Endothelial cell of umbilical vein (primary cell): Measurements from ENCODE around the gene ADGRB2. TPM values are rescaled to one million over a fixed set of nuclear protein-coding genes. Genes with fewer than 3 reads are reported as not detected.
A peak's percentile ranks its signal among the peaks of the same experiment; 100 is the strongest.

Source experiments
- BruUV-seq: library from RNA; stranded (reverse); fragments of 400-500 nt; replicated peaks from 2 replicates; lab custom pipeline; 2021; lab: Mats Ljungman, UMichigan
- CTCF ChIA-PET: fragments of 300-600, 350-600 bp; sonication (Branson Sonifier 250); formaldehyde crosslinking; loops from one replicate; lab custom pipeline; 2021; ENCODE audit warnings: antibody characterized with exemption, inconsistent platforms; lab: Charles Lee
- POLR2A ChIA-PET: fragments of 300-600, 350-600 bp; sonication (Branson Sonifier 250); formaldehyde crosslinking; loops from one replicate; lab custom pipeline; 2021; ENCODE audit warnings: antibody characterized with exemption, inconsistent platforms; lab: Charles Lee
- DNase-seq: peaks from one replicate; pipeline ENCODE4 v3.0.0-alpha.2; 2011; ENCODE audit warnings: low read depth, low spot score
- FAIRE-seq: peaks from 2 replicates; lab custom pipeline; 2011; peaks lifted over from hg19 to GRCh38; lab: Jason Lieb, UNC
- H2AFZ ChIP-seq: 2 replicates; pipeline ENCODE4 v1.6.0; 2012; ENCODE audit warnings: low read depth, low read length, control low read depth, inconsistent platforms
- H3K27ac ChIP-seq: 2 replicates; pipeline ENCODE4 v1.5.1; 2011; ENCODE audit warnings: low read depth, mild to moderate bottlenecking, control low read depth, low read length, moderate library complexity; ENCODE audit not compliant: insufficient read depth
- H3K27me3 ChIP-seq, 2 experiments: 2 replicates each; pipeline versions ENCODE4 v1.6.0 to v1.6.1; 2011; ENCODE audit warnings: low read length in 2 of 2, mixed read lengths in 1 of 2; ENCODE audit not compliant: control insufficient read depth in 2 of 2, insufficient read depth in 2 of 2
- H3K36me3 ChIP-seq, 2 experiments: 2 replicates in 1 of 2; 3 replicates in 1 of 2; pipeline ENCODE4 v1.5.1; 2011; ENCODE audit warnings: low read length in 2 of 2, mild to moderate bottlenecking in 1 of 2, moderate library complexity in 1 of 2; ENCODE audit not compliant: control insufficient read depth in 2 of 2, insufficient read depth in 2 of 2; ENCODE audit errors: extremely low read depth in 1 of 2
- H3K4me1 ChIP-seq: 3 replicates; pipeline ENCODE4 v1.5.1; 2011; ENCODE audit warnings: mild to moderate bottlenecking, low read length; ENCODE audit not compliant: control insufficient read depth, insufficient read depth; ENCODE audit errors: extremely low read depth
- H3K4me2 ChIP-seq: 2 replicates; pipeline ENCODE4 v1.6.1; 2011; ENCODE audit warnings: low read length, control low read depth, mixed read lengths; ENCODE audit not compliant: insufficient read depth
- H3K4me3 ChIP-seq, 3 experiments: fragments of 200-600 bp in 1 of 3; sonication (generic), shearing (Covaris generic) in 1 of 3; replicated peaks in 1 of 3; 2 replicates each; pipeline ENCODE4 v1.5.1; 2011 to 2016; ENCODE audit warnings: control low read depth in 3 of 3, low read length in 3 of 3, mild to moderate bottlenecking in 2 of 3, inconsistent platforms in 1 of 3, low read depth in 1 of 3, moderate library complexity in 1 of 3; ENCODE audit not compliant: insufficient read depth in 1 of 3
- H3K79me2 ChIP-seq: 2 replicates; pipeline ENCODE4 v1.6.0; 2012; ENCODE audit warnings: low read length, inconsistent platforms; ENCODE audit not compliant: control insufficient read depth, insufficient read depth
- H3K9ac ChIP-seq: replicated peaks from 2 replicates; pipeline ENCODE3; 2011; ENCODE audit warnings: low read length, control low read depth; ENCODE audit not compliant: insufficient read depth; ENCODE audit errors: extremely low read depth
- H3K9me1 ChIP-seq: replicated peaks from 3 replicates; pipeline ENCODE4 v1.6.0; 2011; ENCODE audit warnings: mild to moderate bottlenecking, low read length; ENCODE audit not compliant: control insufficient read depth, insufficient read depth; ENCODE audit errors: extremely low read depth
- H3K9me3 ChIP-seq: replicated peaks from 2 replicates; pipeline ENCODE4 v1.5.1; 2012; ENCODE audit warnings: low read length, inconsistent platforms; ENCODE audit not compliant: control insufficient read depth, insufficient read depth
- H4K20me1 ChIP-seq: replicated peaks from 2 replicates; pipeline ENCODE3; 2011; ENCODE audit warnings: mild to moderate bottlenecking, low read length; ENCODE audit not compliant: control insufficient read depth, insufficient read depth; ENCODE audit errors: extremely low read depth
- EZH2 ChIP-seq: IDR thresholded peaks from 2 replicates; pipeline ENCODE4 v1.6.1; 2012; ENCODE audit warnings: borderline replicate concordance, low read depth, mild to moderate bottlenecking, moderate library complexity, low read length, inconsistent platforms; ENCODE audit not compliant: severe bottlenecking
- FOS ChIP-seq: IDR thresholded peaks from 2 replicates; pipeline ENCODE4 v1.6.1; 2011; ENCODE audit warnings: mild to moderate bottlenecking, low read length, moderate library complexity, borderline replicate concordance; ENCODE audit not compliant: insufficient read depth
- GATA2 ChIP-seq: IDR thresholded peaks from 2 replicates; pipeline ENCODE4 v1.7.0; 2011; ENCODE audit warnings: low read depth, mild to moderate bottlenecking, moderate library complexity, mixed read lengths, low read length; ENCODE audit not compliant: insufficient read length, insufficient read depth
- JUN ChIP-seq: IDR thresholded peaks from 2 replicates; pipeline ENCODE4 v1.6.1; 2011; ENCODE audit warnings: borderline replicate concordance, low read depth; ENCODE audit not compliant: insufficient read length, insufficient read depth
- MYC ChIP-seq: IDR thresholded peaks from one replicate; pipeline ENCODE4 v1.6.1; 2011; ENCODE audit warnings: mild to moderate bottlenecking, low read depth, low read length
- POLR2A ChIP-seq: IDR thresholded peaks from 2 replicates; pipeline ENCODE4 v1.6.1; 2012; ENCODE audit warnings: low read depth, mild to moderate bottlenecking, control low read depth, low read length
- POLR2AphosphoS5 ChIP-seq: IDR thresholded peaks from 2 replicates; pipeline ENCODE4 v1.6.1; 2012; ENCODE audit warnings: low read depth, mild to moderate bottlenecking, control low read depth, low read length, moderate library complexity; ENCODE audit not compliant: insufficient read depth
- dilution Hi-C: fragments of 300-500 bp; cut with MboI; formaldehyde crosslinking; loops from one replicate; pipeline ENCODE4 v1.15.0; 2019; ENCODE audit warnings: low sequenced_read_pairs; ENCODE audit not compliant: extremely low pct_ligation_motif_present
- intact Hi-C: fragments of 100-400 bp; cut with micrococcal nuclease; formaldehyde crosslinking; loops from one replicate; pipeline ENCODE4 v1.10.0; 2022
- polyA plus RNA-seq, 4 experiments: library from polyadenylated mRNA; depleted of rRNA in 3 of 4; stranded (reverse) in 3 of 4; unstranded in 1 of 4; fragments of >200 nt; gene quantifications; 2 replicates each; pipeline versions ENCODE4 v1.2.1 to v1.2.3, GENCODE V29; 2011 to 2012; ENCODE audit warnings: missing spikeins in 1 of 4
- total RNA-seq: library from RNA; stranded (reverse); gene quantifications from 2 replicates; pipeline ENCODE4 v1.2.3, GENCODE V29; 2021
- TF ChIP-seq, protein P1 (sequence below), 2 donors: IDR thresholded peaks; 1 replicate in 1 of 2; 2 replicates in 1 of 2; pipeline ENCODE4 v1.5.1; 2011; ENCODE audit warnings: low read length in 2 of 2, mild to moderate bottlenecking in 2 of 2, moderate library complexity in 2 of 2, control low read depth in 1 of 2, inconsistent platforms in 1 of 2, low read depth in 1 of 2; ENCODE audit not compliant: insufficient read depth in 1 of 2; ENCODE audit errors: extremely low read depth in 1 of 2
- TF ChIP-seq, protein P2 (sequence below): IDR thresholded peaks from 2 replicates; pipeline ENCODE4 v1.6.1; 2011; ENCODE audit not compliant: insufficient read depth, insufficient read length

The ADGRB2 gene
- total and polyA plus RNA-seq, 2 donors (not counting 3 experiments of a cell fraction or from before 2014, with no cell fraction given): 1.3 to 1.5 TPM

DNA sequence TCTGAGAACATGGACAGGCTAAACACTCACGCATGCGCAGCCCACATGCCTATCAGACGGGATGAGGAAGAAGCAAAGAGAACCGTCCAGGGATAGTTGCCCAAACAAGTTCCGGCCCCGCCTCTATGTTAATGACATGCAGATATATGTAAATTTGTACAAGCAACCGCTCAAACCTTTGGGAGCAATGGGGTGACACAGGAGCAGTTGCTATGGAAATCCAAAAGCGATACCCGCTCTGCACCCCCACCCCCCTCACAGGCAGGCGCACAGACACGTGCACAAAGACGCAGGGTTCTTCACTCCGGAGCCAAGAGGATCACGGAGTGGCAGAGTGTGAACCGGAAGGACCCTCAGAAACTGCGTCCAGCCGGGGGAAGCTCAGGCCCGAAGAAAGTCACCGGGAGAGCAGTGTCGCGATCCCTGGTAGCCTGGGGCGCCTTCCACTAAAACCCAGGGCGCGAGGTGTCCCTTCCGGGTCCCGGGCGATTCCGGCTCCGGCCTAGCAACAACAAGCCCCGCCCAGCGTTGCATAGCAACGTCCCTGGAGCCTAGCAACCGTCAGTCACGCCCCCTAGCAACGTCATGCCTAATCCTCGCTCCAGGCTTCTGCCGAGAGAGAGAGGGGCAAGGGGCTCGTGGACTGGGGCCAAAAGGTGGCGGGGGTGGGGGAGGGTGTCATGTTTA, 24.1 kb upstream of the ADGRB2 start:
- intact Hi-C loops: loop anchor here (1.0 to 10.0 kb wide), 5 partner anchors 26 to 605 kb away; no protein-coding TSS in a partner anchor
- Histone ChIP-seq H3K36me3 (no peaks in the 10 kb centered on the region), H3K9me1 (no peaks in the 10 kb centered on the region), H3K27ac (peak overlapping the region; percentile 32), H3K4me3 (peak overlapping the region; percentile 4 to 78 (median 55)), H4K20me1 (no peaks in the 10 kb centered on the region), H3K27me3 (no peaks in the 10 kb centered on the region), H3K4me1 (peaks cover 4% of the 10 kb centered on the region), H2AFZ (peak overlapping the region; percentile 72), H3K9ac (peak overlapping the region; percentile 63), H3K9me3 (no peaks in the 10 kb centered on the region), H3K4me2 (peak overlapping the region; percentile 70), H3K79me2 (no peaks in the 10 kb centered on the region)
- TSS peak; percentile 65 for BruUV-seq
- ChIA-PET POLR2A (interaction anchor here (0.9 to 1.2 kb wide), 2 partner anchors 10 to 107 kb away, joined by 3 read pairs; no protein-coding TSS in a partner anchor), CTCF (interaction anchor here (0.7 to 5.6 kb wide), 42 partner anchors 10 to 603 kb away, joined by 3 to 102 read pairs (median 9); partner anchors contain the start of genes ADGRB2, COL16A1, KHDRBS1 and PEF1)
- TF ChIP-seq POLR2A (peak; percentile 65), EZH2 (no peak), POLR2AphosphoS5 (peak; percentile 83), GATA2 (no peak), FOS (no peak), JUN (no peak), MYC (no peak)
- TF ChIP-seq, protein P1, sequence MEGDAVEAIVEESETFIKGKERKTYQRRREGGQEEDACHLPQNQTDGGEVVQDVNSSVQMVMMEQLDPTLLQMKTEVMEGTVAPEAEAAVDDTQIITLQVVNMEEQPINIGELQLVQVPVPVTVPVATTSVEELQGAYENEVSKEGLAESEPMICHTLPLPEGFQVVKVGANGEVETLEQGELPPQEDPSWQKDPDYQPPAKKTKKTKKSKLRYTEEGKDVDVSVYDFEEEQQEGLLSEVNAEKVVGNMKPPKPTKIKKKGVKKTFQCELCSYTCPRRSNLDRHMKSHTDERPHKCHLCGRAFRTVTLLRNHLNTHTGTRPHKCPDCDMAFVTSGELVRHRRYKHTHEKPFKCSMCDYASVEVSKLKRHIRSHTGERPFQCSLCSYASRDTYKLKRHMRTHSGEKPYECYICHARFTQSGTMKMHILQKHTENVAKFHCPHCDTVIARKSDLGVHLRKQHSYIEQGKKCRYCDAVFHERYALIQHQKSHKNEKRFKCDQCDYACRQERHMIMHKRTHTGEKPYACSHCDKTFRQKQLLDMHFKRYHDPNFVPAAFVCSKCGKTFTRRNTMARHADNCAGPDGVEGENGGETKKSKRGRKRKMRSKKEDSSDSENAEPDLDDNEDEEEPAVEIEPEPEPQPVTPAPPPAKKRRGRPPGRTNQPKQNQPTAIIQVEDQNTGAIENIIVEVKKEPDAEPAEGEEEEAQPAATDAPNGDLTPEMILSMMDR (IDR thresholded peaks at IDR 0.05; ENCODE audit: extremely low read depth in 1 of 2, insufficient read depth in 1 of 2, low read depth in 1 of 2, low read length in 2 of 2): no peak
- TF ChIP-seq, protein P2, sequence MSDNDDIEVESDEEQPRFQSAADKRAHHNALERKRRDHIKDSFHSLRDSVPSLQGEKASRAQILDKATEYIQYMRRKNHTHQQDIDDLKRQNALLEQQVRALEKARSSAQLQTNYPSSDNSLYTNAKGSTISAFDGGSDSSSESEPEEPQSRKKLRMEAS: peak; percentile 13
- DNase-seq (peak; percentile 84), FAIRE-seq (peak; percentile 96)
- dilution Hi-C loops: no loop called here
